Activated T-helper 1 cell treated with anti-CD3 and anti-CD28 coated beads, Interleukin-12 subunit alpha, Interleukin-12 subunit beta, Interleukin-2, Interleukin-4 antibody, amounts not matched to agents 30 ng/mL and 10 ng/mL and 1 ng/mL, durations not matched to agents 14 hours and 24 hours and 36 hours (primary cell): ENCODE measurements around the gene TECR. TPM values are rescaled to one million over a fixed set of nuclear protein-coding genes. Genes with fewer than 3 reads are reported as not detected.
"Not testable (repeated sequence)": the region's sequence is repeated elsewhere in the genome, so short reads cannot be mapped to it uniquely, and the experiment has no call there.

Source experiments
- DNase-seq: peaks from one replicate; pipeline ENCODE4 v3.0.0; 2021; ENCODE audit warnings: low spot score
- H3K27ac Mint-ChIP-seq: one replicate; pipeline ENCODE4 v1.8.0; 2021; ENCODE audit warnings: mild to moderate bottlenecking, mixed read lengths
- H3K27me3 Mint-ChIP-seq: one replicate; pipeline ENCODE4 v1.8.0; 2022; ENCODE audit warnings: mild to moderate bottlenecking, moderate library complexity, mixed read lengths; ENCODE audit not compliant: insufficient read depth
- H3K36me3 Mint-ChIP-seq: one replicate; pipeline ENCODE4 v1.8.0; 2021; ENCODE audit warnings: low read depth, mixed read lengths
- H3K4me1 Mint-ChIP-seq: one replicate; pipeline ENCODE4 v1.8.0; 2021; ENCODE audit warnings: low read depth, mixed read lengths
- H3K4me3 Mint-ChIP-seq: one replicate; pipeline ENCODE4 v1.8.0; 2021; ENCODE audit warnings: mild to moderate bottlenecking, moderate library complexity, mixed read lengths
- H3K9me3 Mint-ChIP-seq: one replicate; pipeline ENCODE4 v1.8.0; 2021; ENCODE audit warnings: mixed read lengths
- intact Hi-C: fragments of 100-400 bp; cut with micrococcal nuclease; formaldehyde crosslinking; loops from one replicate; pipeline ENCODE4 v1.15.1; 2024
- total RNA-seq: library from RNA; stranded (reverse); gene quantifications from 2 replicates; pipeline ENCODE4 v1.2.3, GENCODE V29; 2022

Gene TECR
- total RNA-seq, 1 donor from 2014 or later: 120 TPM

DNA sequence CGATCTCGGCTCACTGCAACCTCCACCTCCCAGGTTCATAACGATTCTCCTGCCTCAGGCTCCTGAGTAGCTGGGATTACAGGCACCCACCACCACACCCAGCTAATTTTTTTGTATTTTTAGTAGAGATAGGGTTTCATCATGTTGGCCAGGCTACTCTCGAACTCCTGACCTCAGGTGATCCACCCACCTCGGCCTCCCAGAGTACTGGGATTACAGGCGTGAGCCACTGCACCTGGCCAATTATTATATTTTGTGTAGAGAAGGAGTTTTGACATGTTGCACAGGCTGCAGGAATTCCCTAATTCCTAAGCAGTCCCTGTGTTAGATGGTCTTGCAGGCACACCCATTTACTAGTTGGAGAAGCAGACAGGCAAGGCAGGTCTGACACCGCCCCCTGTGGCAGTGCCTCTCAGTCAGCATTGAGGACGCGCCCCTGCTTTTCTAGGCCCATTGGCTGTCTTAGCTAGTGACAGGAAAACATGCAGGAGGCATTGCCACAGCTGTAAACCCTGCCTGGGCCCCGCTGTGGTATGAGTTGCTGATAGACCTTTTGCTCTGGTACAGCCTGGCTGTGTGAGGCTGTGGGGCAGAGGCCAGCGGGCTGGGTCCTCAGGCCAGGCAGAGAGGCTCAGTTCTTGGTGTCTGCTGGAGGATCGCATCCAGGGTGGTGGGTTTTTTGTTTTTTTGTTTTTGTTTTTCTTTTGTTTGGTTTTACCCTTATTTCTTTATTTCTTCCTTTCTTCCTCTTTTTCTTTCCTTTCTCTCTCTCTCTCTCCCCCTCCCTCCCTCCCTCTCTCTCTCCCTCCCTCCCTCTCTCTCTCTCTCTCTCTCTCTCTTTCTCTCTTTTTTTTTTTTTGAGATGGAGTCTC, 22.0 kb downstream of the TECR start:
- not testable (repeated sequence) for H3K27me3 Mint-ChIP-seq, H3K36me3 Mint-ChIP-seq, H3K9me3 Mint-ChIP-seq, H3K4me3 Mint-ChIP-seq
- intact Hi-C loops: loop anchor here (2.0 kb wide), 1 partner anchor 23 kb away; the partner anchor contains the start of gene TECR
- Mint-ChIP-seq H3K27ac (peak overlapping the region; percentile 72), H3K4me1 (peaks cover 12% of the 10 kb centered on the region)
- DNase-seq: peak; percentile 63

DNA sequence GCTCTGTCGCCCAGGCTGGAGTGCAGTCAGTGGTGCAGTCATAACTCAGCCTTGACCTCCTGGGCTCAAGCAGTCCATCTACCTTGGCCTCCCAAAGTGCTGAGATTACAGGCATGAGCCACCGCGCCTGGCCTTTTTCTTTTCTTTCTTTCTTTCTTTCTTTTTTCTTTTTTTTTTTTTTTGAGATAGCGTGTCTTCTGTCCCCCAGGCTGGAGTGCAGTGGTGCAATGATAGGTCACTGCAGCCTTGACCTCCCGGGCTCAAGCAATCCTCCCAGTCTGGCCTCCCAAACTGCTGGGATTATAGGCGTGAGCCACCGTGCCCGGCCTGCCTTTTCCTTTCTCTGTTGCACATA, 22.6 kb downstream of the TECR start:
- H3K27me3 Mint-ChIP-seq, H3K27ac Mint-ChIP-seq, H3K36me3 Mint-ChIP-seq, DNase-seq, H3K4me3 Mint-ChIP-seq, intact Hi-C loops, H3K9me3 Mint-ChIP-seq: not testable (repeated sequence)
- peaks cover 17% of the 10 kb centered on the region for H3K4me1 Mint-ChIP-seq

GRCh38 chr19:14553042-14553938, 23.9 kb downstream of the TECR start:
- no peak overlapping the region for H3K27ac Mint-ChIP-seq
- peaks cover 17% of the 10 kb centered on the region for H3K4me1 Mint-ChIP-seq
- no peaks in the 10 kb centered on the region for H3K9me3 Mint-ChIP-seq
- intact Hi-C loops: no loop called here
- H3K4me3 Mint-ChIP-seq: no peak overlapping the region
- DNase-seq: no peak
- H3K27me3 Mint-ChIP-seq: no peaks in the 10 kb centered on the region
- H3K36me3 Mint-ChIP-seq: peaks cover 8% of the 10 kb centered on the region

DNA sequence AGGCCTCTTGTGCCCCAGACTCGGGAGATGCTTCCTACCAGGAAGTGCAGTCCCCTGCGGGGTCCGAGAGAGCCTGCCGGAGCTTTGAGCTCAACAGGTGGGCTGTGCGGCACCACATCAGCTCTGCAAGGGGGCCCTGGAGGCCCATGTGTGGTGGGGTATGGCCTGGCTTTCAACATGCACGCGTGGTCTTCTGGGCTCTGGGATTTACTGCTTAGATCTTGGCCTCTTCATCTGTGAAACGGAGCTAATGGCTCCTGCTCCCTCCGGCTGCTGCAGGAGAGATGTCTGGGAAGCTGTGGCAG, 24.5 kb downstream of the TECR start:
- peaks cover 6% of the 10 kb centered on the region for H3K36me3 Mint-ChIP-seq
- H3K9me3 Mint-ChIP-seq: no peaks in the 10 kb centered on the region
- H3K4me3 Mint-ChIP-seq: no peak overlapping the region
- intact Hi-C loops: no loop called here
- no peaks in the 10 kb centered on the region for H3K27me3 Mint-ChIP-seq
- H3K27ac Mint-ChIP-seq: no peak overlapping the region
- H3K4me1 Mint-ChIP-seq: peaks cover 17% of the 10 kb centered on the region
- DNase-seq: no peak

GRCh38 chr19:14554382-14554812, 25.0 kb downstream of the TECR start:
- Mint-ChIP-seq H3K27ac (no peak overlapping the region), H3K27me3 (no peaks in the 10 kb centered on the region), H3K9me3 (no peaks in the 10 kb centered on the region), H3K36me3 (peaks cover 6% of the 10 kb centered on the region), H3K4me3 (no peak overlapping the region), H3K4me1 (peaks cover 17% of the 10 kb centered on the region)
- DNase-seq: no peak
- intact Hi-C loops: no loop called here

DNA sequence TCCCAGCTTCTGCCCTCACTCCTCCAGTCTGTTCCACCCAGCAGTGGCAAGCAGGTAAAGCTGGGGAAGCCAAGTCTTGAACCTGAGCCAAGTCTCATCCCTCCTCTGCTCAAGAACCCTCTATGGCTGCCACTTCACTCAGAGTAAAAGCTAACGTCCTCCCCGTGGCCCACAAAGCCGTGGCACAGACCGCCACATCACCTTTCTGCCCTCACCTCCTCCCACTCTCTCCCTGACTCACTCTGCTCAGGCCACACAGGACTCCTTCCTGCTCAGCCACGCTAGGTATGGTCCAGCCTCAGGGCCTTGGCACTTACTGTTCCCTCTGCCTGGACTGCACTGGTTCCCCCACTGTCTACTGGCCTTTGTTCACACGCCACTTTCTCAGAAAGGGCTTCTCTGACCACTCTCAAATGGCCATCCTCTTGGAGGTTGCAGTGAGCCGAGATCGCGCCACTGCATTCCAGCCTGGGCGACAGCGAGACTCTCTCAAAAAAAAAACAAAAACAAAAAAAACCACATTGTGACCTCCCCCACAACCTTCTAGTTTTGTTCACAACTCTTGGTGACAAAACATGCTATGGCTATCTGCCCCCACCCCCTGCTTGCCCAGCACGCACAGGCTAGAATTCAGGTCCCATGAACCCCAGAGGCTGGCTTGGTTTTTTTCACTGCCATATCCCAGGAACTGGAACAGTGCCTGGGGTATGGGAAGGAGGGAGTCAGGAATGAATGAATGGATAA, 26.7 kb downstream of the TECR start:
- intact Hi-C loops: loop anchor here (2.0 to 5.0 kb wide), 2 partner anchors 17 to 131 kb away; partner anchors contain the start of gene NDUFB7
- Mint-ChIP-seq H3K36me3 (peaks cover 3% of the 10 kb centered on the region), H3K27me3 (no peaks in the 10 kb centered on the region), H3K4me1 (peaks cover 11% of the 10 kb centered on the region), H3K4me3 (no peak overlapping the region), H3K27ac (no peak overlapping the region), H3K9me3 (no peaks in the 10 kb centered on the region)
- no peak for DNase-seq

DNA sequence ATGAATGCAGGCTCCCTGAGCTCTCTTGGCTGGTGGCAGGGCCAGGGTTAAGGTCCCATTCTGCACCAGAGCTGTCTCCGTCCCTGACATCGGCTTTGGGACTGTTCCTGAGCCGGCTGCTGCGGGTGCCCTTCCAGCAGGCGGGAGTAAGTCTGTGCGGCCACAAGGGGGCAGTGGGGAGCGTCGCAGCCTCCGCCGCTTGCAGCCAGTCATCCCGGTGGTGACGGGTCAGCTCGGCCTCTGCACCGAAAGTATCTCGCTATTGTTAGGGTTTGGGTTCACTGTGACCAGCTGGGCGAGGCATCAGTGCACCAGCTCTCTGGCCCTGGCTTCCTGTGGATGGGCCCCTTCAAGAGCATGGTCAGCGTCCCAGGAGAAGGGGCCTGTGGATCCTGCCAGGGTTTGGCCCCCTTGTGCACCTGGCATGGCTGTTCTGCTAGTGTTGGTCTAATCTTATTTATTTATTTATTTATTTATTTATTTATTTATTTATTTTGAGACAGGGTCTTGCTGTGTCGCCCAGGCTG, 27.3 kb downstream of the TECR start:
- DNase-seq: peak; percentile 60
- Mint-ChIP-seq H3K27ac (peak overlapping the region; percentile 34), H3K36me3 (peaks cover 3% of the 10 kb centered on the region), H3K4me1 (peaks cover 11% of the 10 kb centered on the region), H3K4me3 (no peak overlapping the region), H3K27me3 (no peaks in the 10 kb centered on the region), H3K9me3 (no peaks in the 10 kb centered on the region)
- intact Hi-C loops: loop anchor here (2.0 to 5.0 kb wide), 2 partner anchors 16 to 131 kb away; partner anchors contain the start of gene NDUFB7

- Mint-ChIP-seq H3K4me1 (peaks cover 11% of the 10 kb centered on the region), H3K9me3 (no peaks in the 10 kb centered on the region), H3K27me3 (no peaks in the 10 kb centered on the region), H3K36me3 (peaks cover 3% of the 10 kb centered on the region), H3K27ac (no peak overlapping the region), H3K4me3 (no peak overlapping the region)
- intact Hi-C loops: loop anchor here (5.0 kb wide), 1 partner anchor 129 kb away; no protein-coding TSS in a partner anchor
- DNase-seq: no peak
Observed at GRCh38 chr19:14558370-14559066, 29.1 kb downstream of the TECR start.

DNA sequence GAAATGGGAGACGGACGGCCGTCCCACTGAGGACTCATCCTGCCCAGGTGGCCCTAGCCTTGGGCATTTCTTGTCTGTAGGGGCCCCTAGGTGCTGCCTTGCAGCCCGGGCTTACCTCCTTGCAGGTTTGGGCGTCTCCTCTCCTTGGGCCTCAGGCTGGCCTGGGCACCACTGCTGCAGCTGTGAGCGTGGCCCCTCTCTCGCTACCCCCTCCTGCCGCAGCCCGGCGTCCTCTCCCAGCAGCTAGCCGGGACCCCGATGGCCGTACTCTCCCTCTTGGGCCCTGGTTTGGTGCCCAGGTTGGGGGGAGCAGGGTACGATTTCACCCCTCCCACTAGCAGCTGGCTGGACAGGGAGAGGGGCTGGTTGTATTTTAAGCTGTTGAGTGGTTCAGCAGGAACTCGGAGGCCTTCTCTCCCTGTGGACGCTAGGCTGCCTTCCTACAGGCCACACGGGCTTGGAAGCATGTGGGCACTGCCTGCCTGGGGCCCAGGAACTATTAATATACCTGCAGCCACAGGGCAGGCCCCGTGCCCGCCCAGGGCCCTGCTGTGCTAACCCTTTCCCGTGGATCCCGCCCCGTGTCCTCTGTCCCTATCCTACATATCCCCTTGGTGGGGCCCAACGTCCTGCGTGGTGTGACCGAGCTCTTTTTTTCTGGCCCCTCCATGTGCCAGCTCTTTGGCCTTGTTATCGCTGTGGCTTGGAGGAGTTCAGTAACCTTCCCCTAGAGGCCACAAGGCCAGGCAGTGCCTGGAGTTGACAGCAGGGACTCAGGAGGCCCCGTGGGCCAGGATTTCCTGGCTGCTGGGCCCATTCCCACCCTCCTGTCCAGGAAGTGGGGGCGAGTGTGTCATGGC, 30.8 kb downstream of the TECR start:
- peaks cover 5% of the 10 kb centered on the region for H3K36me3 Mint-ChIP-seq
- intact Hi-C loops: loop anchor here (5.0 kb wide), 1 partner anchor 127 kb away; no protein-coding TSS in a partner anchor
- H3K9me3 Mint-ChIP-seq: no peaks in the 10 kb centered on the region
- DNase-seq: no peak
- H3K4me3 Mint-ChIP-seq: no peak overlapping the region
- H3K27ac Mint-ChIP-seq: peak overlapping the region; percentile 48
- no peaks in the 10 kb centered on the region for H3K27me3 Mint-ChIP-seq
- peaks cover 16% of the 10 kb centered on the region for H3K4me1 Mint-ChIP-seq

- Mint-ChIP-seq H3K27me3 (no peaks in the 10 kb centered on the region), H3K9me3 (no peaks in the 10 kb centered on the region), H3K4me1 (peaks cover 16% of the 10 kb centered on the region), H3K36me3 (peaks cover 5% of the 10 kb centered on the region), H3K27ac (peak overlapping the region; percentile 48), H3K4me3 (no peak overlapping the region)
- DNase-seq: no peak
- intact Hi-C loops: no loop called here
Observed at GRCh38 chr19:14560776-14561108, 31.3 kb downstream of the TECR start.

- no peaks in the 10 kb centered on the region for H3K27me3 Mint-ChIP-seq
- no peaks in the 10 kb centered on the region for H3K9me3 Mint-ChIP-seq
- H3K4me3 Mint-ChIP-seq: no peak overlapping the region
- no peak overlapping the region for H3K27ac Mint-ChIP-seq
- H3K36me3 Mint-ChIP-seq: peaks cover 3% of the 10 kb centered on the region
- no peak for DNase-seq
- H3K4me1 Mint-ChIP-seq: peaks cover 10% of the 10 kb centered on the region
- intact Hi-C loops: no loop called here
Observed at GRCh38 chr19:14561249-14561648, 31.9 kb downstream of the TECR start.
